ENCODE measurements around the gene PTK6.

Gene PTK6

GRCh38 chr20:63478346-63479302 lies 58.6 kb downstream of the PTK6 start:
- 90 to 92% methylated on average over 30 to 32 of the region's 34 CpGs for WGBS, 2 experiments (ENCODE audit: insufficient coverage in 2 of 2)
- Histone ChIP-seq H3K9me3 (ENCODE audit: control insufficient read depth, low read length) (no peaks in the 10 kb centered on the region), H3K27ac (ENCODE audit: low read depth, low read length, severe bottlenecking) (no peak overlapping the region), H3K36me3 (ENCODE audit: control insufficient read depth, insufficient read depth, low read length) (no peaks in the 10 kb centered on the region), H3K4me1 (ENCODE audit: control insufficient read depth, insufficient read depth, low read length, poor library complexity, severe bottlenecking) (no peaks in the 10 kb centered on the region), H3K4me3 (ENCODE audit: extremely low read depth, insufficient read depth, low read length, poor library complexity, severe bottlenecking) (no peak overlapping the region)
